Measurements from ENCODE around the gene ECE1.
"Not testable (repeated sequence)": the region's sequence is repeated elsewhere in the genome, so short reads cannot be mapped to it uniquely, and the experiment has no call there.

The ECE1 gene

GRCh38 chr1:21175670-21176581 is 114.3 kb downstream of the ECE1 start:
- peak; percentile 18 for DNase-seq

GRCh38 chr1:21175324-21175669 is 115.0 kb downstream of the ECE1 start:
- peak; percentile 25 for DNase-seq

DNA sequence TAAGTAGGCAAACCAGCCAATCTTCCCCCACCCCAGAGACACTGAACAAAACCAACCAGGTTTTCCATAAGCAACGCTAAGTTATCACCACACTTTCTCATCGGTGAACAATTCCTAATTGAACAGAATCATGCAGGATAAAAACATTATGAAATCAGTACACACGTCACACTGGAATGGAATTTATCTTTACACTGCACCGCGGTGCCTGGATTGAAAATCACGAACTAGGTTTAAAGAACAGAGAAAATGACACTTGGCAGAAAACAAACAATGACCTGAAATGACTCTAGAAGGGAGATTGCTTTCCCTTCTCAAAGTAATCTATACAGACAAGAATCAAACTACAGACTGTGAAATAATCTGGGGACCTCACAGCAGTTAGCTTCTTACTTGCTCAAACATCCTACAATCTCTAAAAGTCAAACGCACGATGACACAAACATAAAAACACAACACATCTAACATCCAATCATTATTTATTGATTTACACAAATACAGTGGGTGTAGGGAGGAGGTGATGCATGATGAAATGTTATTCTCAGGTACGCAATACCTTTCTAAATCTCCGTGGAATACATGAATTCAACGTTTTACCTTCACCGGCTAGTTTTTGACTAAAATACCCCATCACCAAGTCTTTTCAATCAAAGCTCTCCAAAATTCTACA is 115.5 kb downstream of the ECE1 start:
- DNase-seq = peak; percentile 75

GRCh38 chr1:21174230-21174629 is 116.0 kb downstream of the ECE1 start:
- DNase-seq = no peak

DNA sequence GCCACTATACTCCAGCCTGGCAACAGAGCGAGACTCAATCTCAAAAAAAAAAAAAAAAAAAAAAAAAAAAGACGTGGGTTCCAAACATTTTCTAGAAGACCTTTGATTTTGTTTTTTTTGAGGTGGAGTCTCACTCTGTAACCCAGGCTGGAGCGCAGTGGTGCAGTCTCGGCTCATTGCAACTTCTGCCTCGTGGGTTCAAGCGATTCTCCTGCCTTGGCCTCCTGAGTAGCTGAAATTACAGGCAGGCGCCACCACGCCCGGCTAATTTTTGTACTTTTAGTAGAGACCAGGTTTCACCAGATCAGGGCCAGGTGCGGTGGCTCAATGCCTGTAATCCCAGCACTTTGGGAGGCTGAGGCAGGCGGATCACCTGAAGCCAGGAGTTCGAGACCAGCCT is 117.2 kb downstream of the ECE1 start:
- not testable (repeated sequence) for DNase-seq

- peak; percentile 69 for DNase-seq
Observed at GRCh38 chr1:21170837-21171236, 119.4 kb downstream of the ECE1 start.

- no peak for DNase-seq
Observed at GRCh38 chr1:21168444-21168843, 121.8 kb downstream of the ECE1 start.
